Measurements from ENCODE around the gene SMIM1. TPM values are rescaled to one million over a fixed set of nuclear protein-coding genes. Genes with fewer than 3 reads are reported as not detected.
"Not testable (repeated sequence)": the region's sequence is repeated elsewhere in the genome, so short reads cannot be mapped to it uniquely, and the experiment has no call there.

SMIM1 gene, protein sequence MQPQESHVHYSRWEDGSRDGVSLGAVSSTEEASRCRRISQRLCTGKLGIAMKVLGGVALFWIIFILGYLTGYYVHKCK
- total RNA-seq (1 to 10 TPM; 1.1 to 2.1 (median 1.5) TPM), polyA plus RNA-seq (1 to 10 TPM in 1 of 3 donors, under 1 TPM in 2; 0.57 to 1.4 (median 0.60) TPM)
- long read RNA-seq, donor 1, result 0 reads
- long read RNA-seq, donor 2, result 0 reads

DNA sequence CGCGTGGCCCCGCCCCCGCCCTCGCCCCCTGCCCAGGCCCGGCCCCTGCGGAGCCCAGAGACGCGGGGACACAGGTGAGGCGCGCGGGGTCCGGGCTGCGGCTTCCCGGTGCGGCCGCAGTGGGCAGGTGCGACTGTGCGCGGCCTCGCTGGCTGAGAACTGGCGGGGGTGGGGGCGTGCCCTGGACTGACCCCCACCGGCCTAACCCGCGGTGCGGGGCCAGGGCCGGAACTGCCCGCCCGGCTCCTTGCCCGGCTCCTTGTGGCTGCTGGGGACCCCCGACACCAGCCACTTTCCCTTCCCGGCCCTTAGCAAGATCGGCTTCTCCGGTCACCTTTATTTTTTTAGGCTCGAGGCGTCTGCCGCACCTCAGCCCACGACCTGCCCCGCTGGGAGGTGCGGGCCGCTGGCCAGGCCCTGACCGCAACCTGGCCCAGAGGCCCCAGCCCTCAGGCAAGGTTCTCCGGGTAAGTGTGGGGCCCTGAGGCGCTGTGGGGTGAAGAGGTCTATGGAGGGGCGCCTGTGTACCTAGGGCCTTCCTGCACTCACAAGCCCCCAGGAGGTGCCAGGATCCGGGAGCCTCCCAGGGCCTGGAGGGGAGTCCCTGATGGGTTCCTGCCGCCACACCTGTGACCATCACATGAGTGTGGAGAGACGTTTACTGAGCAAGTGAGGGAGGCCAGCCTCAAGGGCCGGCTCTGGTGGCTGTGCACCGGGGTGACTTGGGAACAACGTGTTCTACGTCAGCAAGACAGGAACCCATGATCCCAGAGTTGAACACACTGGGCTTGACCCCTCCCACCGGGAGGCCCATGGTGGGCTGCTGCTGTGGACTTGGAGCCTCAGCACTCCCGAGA is at the start of gene SMIM1:
SMIM1 (plus strand) TSS at position 35 of the 857 bp plus-strand sequence. CDS start 2,625 bp downstream, outside the sequence.
- peak within 1 kb of the TSS; percentile 38 for H3K27ac ChIP-seq
- TF ChIP-seq, protein P1, sequence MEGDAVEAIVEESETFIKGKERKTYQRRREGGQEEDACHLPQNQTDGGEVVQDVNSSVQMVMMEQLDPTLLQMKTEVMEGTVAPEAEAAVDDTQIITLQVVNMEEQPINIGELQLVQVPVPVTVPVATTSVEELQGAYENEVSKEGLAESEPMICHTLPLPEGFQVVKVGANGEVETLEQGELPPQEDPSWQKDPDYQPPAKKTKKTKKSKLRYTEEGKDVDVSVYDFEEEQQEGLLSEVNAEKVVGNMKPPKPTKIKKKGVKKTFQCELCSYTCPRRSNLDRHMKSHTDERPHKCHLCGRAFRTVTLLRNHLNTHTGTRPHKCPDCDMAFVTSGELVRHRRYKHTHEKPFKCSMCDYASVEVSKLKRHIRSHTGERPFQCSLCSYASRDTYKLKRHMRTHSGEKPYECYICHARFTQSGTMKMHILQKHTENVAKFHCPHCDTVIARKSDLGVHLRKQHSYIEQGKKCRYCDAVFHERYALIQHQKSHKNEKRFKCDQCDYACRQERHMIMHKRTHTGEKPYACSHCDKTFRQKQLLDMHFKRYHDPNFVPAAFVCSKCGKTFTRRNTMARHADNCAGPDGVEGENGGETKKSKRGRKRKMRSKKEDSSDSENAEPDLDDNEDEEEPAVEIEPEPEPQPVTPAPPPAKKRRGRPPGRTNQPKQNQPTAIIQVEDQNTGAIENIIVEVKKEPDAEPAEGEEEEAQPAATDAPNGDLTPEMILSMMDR (IDR thresholded peaks at IDR 0.05), result no peak
- intact Hi-C loops (cut with DNase I), result no loop called here
- no peaks in the 10 kb centered on the region for H3K36me3 ChIP-seq (ENCODE audit: insufficient read depth in 1 of 2, low read depth in 1 of 2)
- H3K27me3 ChIP-seq (ENCODE audit: insufficient read depth in 3 of 3, low read length in 2 of 3), result no peaks in the 10 kb centered on the region
- H3K4me3 ChIP-seq, result peak within 1 kb of the TSS; percentile 77
- peaks cover 22% of the 10 kb centered on the region for H3K4me1 ChIP-seq
- peak in 3 of 4 donors; percentile 10 to 23 (median 14) for ATAC-seq
- peak in 1 of 2 donors; percentile 53 for DNase-seq
- 26 to 39% (median 36%) methylated on average over 35 to 55 of the region's 55 CpGs for WGBS, 3 donors
- no peaks in the 10 kb centered on the region for H3K9me3 ChIP-seq

DNA sequence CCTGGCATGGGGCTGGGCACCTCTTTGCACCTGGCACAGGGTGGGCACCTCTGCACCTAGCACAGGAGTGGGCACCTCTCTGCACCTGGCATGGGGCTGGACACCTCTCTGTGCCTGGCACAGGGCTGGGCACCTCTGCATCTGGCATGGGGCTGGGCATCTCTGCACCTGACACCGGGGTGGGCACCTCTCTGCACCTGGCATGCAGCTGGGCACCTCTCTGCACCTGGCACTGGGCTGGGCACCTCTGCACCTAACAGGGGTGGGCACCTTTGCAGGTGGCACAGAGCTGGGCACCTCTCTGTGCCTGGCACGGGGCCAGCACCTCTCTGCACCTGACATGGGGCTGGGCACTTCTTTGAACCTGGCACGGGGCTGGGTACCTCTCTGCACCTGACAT is 49.7 kb upstream of the SMIM1 start:
- Histone ChIP-seq H3K4me3 (no peak overlapping the region), H3K4me1 (no peaks in the 10 kb centered on the region), H3K9me3 (no peaks in the 10 kb centered on the region), H3K27ac (no peak overlapping the region), H3K27me3 (ENCODE audit: insufficient read depth in 3 of 3, low read length in 2 of 3) (peaks cover 0 to 7% (median 0%) of the 10 kb centered on the region in 3 donors), H3K36me3 (ENCODE audit: insufficient read depth in 1 of 2, low read depth in 1 of 2) (no peaks in the 10 kb centered on the region)
- ATAC-seq (no peak), DNase-seq (no peak)
- TF ChIP-seq, protein P1 (IDR thresholded peaks at IDR 0.05), result no peak
- intact Hi-C loops (cut with DNase I), result loop anchor here in 1 of 2 donors (5.0 kb wide), 1 partner anchor 271 kb away; the partner anchor contains the start of gene ARHGEF16
- WGBS, 3 donors, result 66 to 75% (median 68%) methylated on average over 3 of the region's 3 CpGs

DNA sequence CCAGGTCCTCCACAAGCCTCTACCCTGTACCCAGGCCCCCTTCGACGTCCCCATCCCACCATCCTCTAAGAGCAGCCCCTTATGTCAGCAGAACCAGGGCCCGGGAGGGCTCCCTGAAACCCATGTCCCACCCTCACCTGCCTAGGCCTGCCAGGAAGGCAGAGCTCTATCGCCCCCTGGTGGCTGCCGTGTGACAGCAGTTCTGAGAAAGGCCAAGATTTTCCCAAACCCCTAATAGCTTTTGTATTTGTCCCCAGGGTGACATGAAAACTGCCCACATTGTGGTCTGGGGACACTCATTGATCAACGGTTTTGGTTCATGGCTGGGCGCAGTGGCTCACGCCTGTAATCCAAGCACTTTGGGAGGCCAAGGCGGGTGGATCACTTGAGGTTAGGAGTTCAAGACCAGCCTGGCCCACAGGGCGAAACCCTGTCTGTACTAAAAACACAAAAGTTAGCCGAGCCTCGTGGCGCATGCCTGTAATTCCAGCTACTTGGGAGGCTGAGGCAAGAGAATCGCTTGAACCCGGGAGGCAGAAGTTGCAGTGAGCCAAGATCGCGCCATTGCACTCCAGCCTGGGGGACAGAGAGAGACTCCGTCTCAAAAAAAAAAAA is 48.0 kb upstream of the SMIM1 start:
- DNase-seq, result peak; percentile 63 to 81
- not testable (repeated sequence) for H3K36me3 ChIP-seq (ENCODE audit: insufficient read depth in 1 of 2, low read depth in 1 of 2); H3K4me3 ChIP-seq; H3K4me1 ChIP-seq; H3K9me3 ChIP-seq; H3K27ac ChIP-seq
- WGBS, 3 donors, result 38 to 41% (median 40%) methylated on average over 18 of the region's 18 CpGs
- ATAC-seq, result peak; percentile 31 to 83 (median 70)
- intact Hi-C loops (cut with DNase I), result loop anchor here (1.0 to 5.0 kb wide), 4 partner anchors 28 to 272 kb away; partner anchors contain the start of gene ARHGEF16 (in 1 of the 2)
- TF ChIP-seq, protein P1 (IDR thresholded peaks at IDR 0.05), result peak; percentile 92
- peaks cover 0 to 13% (median 7%) of the 10 kb centered on the region in 3 donors for H3K27me3 ChIP-seq (ENCODE audit: insufficient read depth in 3 of 3, low read length in 2 of 3)

DNA sequence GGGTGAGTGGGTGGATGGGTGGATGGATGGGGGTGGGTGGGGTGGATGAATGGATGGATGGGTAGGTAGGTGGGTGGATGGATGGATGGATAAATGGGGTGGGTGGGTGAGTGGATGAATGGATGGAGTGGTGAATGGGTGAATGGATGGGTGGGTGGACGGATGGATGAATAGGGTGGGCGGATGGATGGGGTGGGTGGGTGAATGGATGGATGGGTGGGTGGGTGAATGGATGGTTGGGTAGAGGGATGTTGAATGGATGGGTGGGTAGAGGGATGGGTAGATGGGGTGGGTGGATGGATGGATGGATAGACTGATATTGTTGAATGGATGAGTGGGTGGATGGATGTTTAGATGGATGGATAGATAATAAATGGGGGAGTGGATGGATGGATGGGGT is 47.2 kb upstream of the SMIM1 start:
- DNase-seq (no peak), ATAC-seq (no peak)
- Histone ChIP-seq H3K27me3 (ENCODE audit: insufficient read depth in 3 of 3, low read length in 2 of 3) (peaks cover 0 to 20% (median 7%) of the 10 kb centered on the region in 3 donors), H3K4me1 (no peaks in the 10 kb centered on the region), H3K9me3 (no peaks in the 10 kb centered on the region), H3K27ac (no peak overlapping the region), H3K36me3 (ENCODE audit: insufficient read depth in 1 of 2, low read depth in 1 of 2) (no peaks in the 10 kb centered on the region), H3K4me3 (no peak overlapping the region)
- WGBS, 3 donors, result 95 to 100% (median 98%) methylated on average over 2 of the region's 2 CpGs
- TF ChIP-seq, protein P1 (IDR thresholded peaks at IDR 0.05), result no peak
- intact Hi-C loops (cut with DNase I), result loop anchor here (2.0 to 5.0 kb wide), 2 partner anchors 29 to 38 kb away; no protein-coding TSS in a partner anchor
